Stimulated activated CD8-positive, alpha-beta memory T cell treated with anti-CD3 and anti-CD28 coated beads, Interleukin-15, amount 100 ng/mL, for 24 hours (primary cell): Measurements from ENCODE around the gene SLC4A5.

Experiments
- DNase-seq: peaks from one replicate; pipeline ENCODE4 v3.0.0-alpha.2; 2020; ENCODE audit warnings: low read depth

SLC4A5 gene

DNA sequence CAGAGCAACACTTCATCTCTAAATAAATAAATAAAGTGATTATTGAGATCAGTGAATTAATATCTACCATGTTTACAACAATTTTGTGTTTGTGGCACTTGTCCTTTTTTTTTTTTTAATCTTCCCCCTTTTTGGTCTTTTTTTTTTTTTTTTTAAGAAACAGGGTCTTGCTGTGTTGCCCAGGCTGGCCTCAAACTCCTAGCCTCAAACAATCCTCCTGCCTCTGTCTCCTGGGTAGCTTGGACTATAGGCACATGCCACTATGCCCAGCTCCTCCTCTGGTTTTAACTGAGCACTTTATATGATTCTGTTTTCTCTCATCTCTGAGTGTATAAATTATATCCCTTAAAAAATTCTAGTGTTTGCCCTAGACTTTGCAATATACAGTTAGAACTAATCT lies 30.3 kb downstream of the SLC4A5 start:
- DNase-seq: no peak

DNA sequence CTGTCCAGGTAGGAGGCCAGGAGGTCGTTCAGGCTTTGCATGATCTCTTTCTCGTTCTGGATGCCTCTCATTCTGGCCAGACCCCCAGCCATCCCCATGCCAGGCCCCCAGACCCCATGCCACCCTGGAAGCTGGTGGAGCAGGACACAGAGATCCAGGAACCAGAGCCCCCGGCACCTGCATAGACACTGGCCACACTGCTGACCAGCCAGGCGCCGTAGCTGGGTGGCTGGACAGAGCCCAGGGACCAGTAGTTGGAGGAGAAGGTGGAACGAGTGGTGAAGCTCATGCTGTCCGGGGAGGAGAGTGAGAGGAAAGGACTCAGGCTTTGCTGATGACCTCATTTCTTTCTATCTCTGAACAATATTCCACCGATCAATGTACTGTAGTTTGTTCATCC lies 35.5 kb downstream of the SLC4A5 start:
- no peak for DNase-seq

DNA sequence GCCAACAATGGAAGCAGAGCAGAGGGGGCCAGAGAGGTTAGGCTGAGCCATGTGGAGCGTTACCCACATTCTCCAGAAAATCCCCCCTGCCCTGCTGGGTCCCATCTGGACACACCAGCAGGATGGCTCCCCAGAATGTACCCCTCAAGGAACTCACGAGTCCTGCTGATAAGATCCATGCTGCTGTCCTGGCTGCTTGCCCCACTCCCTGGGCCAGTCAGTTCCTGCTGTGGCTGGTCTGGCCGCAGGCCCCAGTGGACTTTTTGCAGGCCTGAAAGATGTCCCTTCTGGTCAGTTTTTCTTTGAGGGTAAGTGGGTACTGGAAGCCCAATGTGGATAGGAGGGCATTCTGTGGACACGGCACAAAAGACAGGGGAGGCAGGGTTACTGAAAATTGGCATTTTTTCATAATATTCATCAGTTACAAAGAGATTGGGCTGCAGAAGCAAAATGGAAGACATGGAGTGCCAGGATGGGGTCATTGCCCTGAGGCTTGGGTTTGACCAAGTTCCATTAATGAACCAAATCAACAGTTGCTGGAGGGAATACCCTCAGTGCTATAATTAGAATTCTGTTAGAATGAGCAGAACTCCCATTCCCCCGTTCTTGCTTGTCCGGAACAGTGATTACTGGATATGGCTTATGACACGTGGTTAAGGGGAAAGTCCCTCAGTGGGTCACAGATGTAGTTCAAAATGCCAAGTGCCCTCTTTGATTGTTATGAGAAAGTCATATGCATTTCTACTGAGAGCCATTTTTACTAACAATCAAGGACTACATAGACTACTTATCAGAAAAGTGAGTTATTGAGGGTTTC lies 38.7 kb downstream of the SLC4A5 start:
- DNase-seq: no peak

DNA sequence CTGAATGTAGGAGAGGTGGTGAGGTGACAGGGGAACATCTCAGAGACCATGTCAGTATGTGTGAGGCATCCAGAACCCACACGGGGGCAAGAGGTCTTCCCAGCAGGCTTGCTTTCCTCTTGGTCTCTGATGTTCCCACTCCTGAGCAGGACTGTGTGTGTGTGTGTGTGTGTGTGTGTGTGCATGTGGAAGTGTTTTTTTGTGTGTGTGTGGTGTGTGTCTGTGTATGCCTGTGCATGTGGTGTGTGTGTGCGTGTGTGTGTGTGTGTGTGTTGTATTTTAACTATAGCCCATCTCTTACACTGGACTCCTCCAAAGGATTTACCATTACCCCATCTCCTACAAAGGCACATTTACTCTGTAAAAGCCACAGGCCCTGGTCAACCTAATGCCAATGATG lies 40.4 kb downstream of the SLC4A5 start:
- no peak for DNase-seq

DNA sequence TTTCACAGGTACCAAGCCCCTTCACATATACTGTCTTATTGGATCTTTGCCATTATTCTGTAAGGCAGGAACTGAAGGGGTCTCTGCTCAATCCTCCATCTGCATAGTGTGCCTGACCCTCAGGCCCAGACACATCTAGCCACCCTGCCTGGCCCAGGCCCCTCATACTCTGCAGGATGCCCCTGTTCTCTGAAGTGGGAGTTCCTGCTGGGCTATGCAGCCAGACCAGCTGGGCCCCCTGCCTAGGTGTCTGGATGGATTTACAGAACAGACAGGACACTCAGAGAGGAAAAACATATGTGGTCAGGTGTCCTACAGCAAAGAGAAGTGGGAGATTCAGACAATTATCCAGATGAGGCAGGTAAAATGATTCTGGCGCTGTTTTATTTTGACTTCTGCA lies 42.0 kb downstream of the SLC4A5 start:
- no peak for DNase-seq

DNA sequence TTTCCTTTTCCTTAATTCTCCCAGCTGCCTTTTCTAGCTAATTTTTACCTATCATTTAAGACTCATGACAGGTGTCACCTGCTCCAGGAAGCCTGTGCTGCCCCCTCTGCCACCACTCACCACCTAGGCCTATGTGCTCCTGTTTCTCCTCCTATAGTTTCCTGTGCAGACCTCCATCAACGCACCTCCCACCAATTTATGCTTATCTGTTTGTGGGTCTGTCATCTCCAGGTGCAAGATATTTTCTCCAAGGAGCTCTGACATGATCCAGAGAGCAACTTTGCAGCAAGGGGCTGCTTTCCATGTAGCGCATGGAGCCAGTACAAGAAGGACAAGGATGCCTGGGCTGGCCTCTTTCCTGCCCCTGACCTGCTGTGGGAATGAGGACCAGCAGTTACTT lies 42.7 kb downstream of the SLC4A5 start:
- DNase-seq: no peak

DNA sequence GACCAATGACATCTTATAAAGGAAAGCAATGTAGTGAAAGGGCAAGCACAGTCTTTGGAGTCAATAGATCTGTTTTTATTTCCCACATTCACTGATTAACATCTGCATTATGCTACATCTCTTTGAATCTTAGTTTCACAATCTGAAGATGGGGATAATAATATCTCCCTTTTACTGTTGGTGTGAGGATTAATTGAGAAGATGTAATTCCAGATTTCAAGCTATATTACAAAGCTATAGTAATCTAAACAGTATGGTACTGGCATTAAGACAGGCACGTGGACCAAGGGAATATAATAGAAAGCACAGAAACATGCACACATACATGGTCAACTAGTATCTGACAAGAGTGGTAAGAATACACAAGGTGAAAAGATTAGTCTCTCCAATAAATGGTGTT lies 45.3 kb downstream of the SLC4A5 start:
- no peak for DNase-seq

DNA sequence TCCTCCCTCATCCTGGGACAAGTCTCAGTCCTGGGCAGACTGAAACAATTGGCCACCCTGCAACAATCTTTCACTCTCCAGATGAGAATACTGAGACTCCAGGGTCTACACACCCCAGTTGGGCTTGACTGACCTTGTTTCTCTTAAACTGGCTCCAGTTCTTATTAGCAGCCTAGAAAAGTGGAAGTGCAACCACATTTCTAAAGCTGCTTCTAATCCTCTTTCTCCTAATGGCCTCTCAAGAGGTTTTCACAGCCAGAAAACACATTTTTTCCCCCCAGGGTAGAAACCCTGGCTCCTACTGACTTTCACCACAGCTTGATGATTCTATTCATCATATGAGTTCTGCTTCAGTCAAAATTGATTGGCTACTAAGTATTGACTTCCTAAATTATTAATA lies 45.8 kb downstream of the SLC4A5 start:
- DNase-seq: no peak

DNA sequence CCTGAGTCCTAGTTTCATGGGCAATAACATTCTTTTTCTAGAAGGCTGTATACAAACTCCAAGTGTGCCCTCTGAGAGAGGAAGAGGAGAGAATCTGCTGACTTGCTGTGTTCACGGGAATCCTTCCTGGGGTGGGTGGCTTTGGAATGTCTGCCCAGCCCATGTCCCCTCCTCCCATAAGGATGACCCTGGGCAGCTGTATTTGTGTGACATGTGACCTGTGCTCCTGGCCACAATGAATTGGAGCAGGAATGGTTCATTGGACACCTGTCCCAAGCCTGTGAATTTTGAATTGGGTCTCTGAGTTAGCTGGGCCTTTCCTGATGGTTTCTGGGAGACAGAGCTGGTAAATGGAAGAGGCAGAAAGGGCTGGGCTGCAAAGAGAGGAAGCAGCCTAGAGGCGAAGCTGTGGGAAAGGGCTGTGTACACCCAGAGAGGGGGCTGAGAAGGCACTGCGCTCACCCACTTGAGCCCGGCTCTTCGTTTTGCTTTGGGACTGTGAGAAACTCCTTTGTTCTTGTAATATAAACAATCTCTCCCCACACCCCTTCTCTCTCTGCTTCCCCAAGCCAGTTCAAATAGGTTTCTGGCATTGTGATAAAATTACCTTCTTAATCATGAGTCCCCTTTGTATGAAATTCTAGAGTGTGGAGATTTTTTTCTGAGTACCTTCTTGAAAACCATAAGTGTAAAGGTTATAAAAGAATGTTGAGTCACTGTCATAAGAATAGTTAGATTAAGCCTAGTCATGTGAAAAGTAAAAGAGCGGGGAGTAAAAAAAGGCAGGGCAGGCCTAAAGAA lies 49.8 kb downstream of the SLC4A5 start:
- DNase-seq: no peak

DNA sequence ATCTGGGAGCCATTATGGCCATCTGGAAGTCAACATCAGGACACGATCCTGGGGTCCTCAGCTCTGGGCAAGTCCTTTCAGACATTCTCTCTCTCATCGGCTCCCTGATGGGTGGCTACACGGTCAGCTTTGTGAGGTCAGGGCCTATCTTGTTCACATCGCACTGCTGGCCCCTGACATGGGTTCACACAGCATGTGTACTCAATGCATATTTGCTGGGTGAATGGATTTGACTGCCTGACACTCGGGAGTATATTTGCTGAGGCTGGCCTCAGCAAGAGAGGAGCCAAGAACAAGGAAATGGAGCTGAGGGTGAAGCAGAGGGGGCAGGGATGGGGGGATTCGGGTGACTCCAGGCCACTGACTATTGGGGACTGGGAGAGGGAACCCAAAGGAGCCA lies 50.5 kb downstream of the SLC4A5 start:
- no peak for DNase-seq

DNA sequence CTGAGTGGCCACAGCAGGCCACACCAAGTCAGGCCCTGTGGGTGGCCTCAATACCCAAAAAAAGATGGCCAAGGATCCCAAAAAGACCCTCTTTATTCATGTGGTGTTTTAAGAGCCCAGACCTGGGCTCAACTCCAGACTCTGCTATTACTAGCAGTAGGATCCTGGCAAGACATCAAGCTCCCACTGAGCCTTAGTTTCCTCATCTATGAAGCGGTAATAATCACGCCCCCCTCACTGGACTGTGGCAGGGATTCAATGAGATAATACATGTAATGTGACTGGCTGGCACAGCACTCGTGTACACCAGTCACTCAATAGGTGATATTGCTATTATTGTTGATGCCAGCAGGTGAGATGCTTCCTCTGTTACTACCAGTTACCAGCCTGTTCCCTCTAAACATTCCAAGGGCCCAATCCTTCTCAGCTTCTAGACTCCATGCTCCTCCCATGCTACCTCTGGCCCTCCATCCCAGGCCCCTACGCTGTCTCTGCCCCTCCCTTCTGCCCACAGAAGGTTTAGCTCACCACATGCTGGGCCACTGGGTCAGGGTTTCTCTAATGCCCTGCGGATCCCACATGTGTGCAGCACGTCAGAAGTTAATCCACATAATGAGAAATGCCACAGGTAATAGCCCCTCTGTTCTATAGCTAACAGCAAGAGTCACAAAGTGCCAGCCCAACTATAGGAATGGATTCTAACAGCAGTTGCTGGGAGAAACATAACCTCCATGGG lies 51.2 kb downstream of the SLC4A5 start:
- DNase-seq: no peak

DNA sequence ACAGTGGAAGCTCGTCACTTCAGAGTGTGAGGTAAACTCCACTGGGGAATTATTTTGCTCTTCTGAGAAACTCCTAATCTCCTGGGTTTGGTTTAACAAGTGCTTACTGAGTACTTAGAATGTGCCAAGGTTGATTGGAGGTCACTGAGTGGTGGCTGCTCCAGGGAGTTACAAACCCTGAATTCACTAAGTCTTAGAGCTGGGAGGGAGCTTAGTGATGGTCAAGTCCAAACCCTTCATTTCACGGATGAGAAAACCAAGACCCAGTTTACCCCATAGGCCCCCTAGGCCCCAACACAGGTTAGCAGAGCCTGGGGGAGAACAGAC lies 52.0 kb downstream of the SLC4A5 start:
- no peak for DNase-seq

DNA sequence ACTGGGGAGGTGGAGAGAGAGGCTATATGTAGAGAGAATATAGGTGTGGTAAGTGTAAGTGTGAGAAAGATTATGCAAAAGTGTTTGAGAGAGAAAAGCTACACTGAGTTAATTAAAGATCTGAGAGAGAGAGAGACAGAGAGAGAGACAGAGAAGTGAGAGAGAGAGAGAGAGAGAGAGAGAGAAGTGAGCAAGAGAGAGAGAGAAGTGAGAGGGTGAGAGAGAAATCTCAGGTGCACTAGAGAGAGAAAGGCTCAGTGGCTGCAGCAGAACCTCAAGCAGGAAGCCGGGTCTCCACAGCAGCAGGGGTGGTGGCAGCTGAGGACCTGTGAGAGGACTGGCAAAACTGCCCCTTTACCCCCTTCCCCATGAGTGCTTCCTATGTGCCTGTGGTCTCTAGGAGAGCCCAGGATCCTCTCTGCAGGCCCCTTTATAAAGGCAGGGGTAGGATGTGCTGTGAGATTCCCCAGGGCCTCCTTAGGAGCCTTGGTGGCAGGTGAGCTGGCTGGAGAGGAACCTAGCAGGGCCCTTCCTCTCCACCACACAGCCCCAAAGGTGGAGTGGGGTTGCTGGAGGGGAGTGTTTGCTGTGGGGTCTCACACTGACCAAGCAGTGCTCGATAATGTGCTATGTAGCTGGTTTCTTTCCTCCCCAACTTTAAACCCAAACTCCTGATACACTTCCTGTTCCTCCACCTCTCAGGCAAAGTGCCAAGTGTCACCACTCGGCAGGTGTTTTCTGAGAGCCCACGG lies 52.6 kb downstream of the SLC4A5 start:
- no peak for DNase-seq

DNA sequence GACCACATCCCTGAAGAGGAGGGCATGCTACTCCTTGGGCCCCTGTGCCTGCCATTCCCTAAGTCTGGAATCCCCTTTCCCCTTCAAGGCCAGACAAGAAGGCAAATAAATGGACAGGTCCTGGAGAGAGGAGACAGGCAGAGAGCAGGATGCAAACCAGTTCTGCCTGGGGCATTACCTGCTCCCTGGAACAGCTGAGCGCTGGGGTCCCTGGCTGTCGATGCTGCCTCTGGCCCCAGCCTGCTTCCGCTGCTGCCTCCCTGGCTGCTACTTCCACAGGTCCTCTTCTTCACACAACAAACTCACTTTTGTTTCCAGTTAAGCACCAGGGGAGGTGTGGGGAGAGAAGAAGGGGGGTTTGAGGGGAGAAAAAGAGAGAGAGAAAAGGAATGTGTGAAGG lies 53.1 kb downstream of the SLC4A5 start:
- no peak for DNase-seq

DNA sequence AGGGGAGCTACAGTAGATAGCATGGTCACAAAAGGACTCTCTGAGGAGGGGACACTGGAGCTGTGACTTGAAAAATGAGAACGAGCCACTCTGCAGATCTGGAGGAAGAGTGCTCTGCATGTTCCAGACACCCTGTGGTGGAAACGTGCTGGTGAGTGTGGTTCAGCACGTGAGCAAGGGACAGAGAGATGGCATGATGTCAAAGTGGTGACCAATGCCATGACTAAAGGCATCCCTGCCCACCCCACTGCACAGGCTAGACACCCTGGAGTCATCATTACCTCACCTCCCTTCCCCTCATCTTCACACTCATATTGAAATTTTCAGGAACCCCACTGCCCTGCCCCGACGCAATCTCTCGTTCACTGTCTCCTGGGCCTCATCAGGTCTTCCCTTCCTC lies 56.5 kb downstream of the SLC4A5 start:
- DNase-seq: no peak

DNA sequence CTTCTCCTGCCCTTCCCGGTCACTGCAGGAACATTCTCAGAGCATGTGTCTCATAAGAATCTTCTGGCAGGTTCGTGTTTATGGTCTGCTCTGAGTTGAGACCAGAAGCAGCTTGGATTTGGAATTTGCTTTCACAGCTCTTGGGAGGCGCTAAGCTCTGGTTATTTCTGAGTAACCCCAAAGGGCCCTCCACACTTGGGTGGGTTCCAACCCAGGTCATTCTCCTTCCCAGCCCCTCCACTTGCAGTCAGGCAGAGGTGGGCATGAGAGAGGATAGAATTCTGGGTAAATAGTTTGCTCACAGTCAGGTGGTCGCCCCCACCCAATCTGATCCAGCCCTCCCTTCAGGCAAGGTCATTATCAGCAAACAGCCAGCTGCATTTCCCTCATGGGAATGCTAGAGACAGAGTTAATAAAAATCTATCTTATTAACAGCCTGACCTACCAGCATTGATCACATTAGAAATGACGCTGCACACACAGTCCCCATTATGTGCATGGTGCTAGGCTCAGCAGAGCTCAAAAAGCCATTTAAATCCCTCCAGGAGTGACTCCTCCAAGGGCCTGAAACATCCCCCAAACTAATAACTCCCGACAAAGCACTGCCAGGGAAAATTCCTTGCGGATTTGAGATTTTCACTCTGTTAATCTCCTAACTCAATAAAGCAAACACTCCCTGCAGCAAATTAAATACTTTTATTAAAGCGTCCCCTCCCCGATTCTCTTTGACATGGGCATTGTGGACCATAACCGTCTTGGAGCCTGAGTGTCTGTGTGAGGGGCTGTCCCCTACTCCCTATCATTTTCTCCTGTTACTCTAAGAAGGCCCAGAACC lies 61.9 kb downstream of the SLC4A5 start:
- DNase-seq: no peak

DNA sequence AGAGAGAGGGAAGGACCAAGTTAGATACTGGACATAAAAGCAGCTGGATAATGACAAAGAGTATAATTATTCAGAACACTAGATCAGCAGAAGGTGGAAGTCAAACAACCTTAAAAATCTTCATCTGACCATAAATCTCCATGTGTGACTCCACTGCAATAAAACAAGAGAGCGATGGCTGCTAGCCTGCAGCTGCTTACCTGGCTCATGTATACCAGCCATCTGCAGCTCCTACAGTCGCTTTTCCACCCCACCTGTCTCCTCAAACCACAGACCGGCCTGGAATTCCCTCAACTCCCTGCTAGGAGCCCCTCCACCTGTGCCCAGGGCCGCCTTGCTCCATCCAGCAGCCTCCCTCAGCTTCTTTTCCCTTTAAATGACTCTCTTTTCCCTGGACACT lies 64.5 kb downstream of the SLC4A5 start:
- no peak for DNase-seq

DNA sequence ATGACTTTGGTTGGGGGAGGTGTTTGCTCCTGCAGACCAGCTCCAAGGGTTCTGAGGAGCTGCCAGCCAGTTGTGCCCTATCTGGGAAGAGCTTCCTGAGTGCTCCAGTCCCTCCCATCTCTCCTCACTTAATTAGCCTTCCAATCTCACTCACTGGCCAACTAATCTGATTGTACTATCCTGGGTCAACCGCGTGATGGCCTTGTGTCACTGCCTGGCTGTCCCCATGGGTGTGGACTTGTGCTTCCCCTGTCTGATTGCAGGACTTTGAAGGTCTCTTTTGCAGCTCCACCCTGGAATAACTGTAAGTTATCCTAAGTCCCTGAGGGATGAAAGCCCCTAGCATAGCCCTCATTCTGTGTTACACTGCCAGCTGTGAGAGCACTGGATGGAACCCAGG lies 65.0 kb downstream of the SLC4A5 start:
- DNase-seq: no peak

DNA sequence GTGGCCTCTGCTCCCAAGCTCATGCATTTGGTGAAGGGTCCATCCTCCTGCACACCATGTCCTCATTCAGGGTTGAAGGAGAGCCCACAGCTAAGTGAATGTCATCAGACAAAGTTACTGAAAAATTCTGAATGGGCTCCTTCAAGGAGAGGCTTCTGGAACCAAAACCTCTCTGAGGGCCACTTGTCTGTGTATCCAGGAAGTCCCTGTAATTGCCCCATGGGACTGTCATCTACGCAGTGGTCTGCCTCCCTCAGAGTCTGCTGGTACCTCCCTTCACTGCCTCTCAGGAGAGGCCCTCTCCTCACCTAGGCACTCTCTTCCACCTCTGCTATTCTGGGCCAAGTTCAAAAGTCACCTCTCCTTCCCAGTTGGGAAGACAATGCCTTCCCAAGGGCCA lies 68.0 kb downstream of the SLC4A5 start:
- no peak for DNase-seq

DNA sequence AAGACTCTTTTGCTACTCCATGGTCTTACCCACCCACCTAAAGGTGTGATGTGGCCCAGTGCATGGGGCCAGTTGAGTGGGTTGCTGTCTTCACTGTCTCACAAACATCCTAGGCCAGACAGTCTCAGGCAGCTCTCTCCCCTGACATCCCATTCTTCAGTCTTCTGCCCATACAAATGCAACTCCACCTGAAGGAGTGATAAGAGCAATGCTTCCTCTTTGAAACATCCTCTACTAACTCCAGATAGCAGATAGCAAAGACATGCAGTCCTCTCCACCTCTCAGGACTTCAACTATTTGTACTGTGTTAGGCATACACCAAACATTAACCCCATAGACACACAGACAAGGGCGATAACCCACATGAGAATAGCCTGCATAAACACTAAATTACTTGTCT lies 73.5 kb downstream of the SLC4A5 start:
- DNase-seq: no peak

DNA sequence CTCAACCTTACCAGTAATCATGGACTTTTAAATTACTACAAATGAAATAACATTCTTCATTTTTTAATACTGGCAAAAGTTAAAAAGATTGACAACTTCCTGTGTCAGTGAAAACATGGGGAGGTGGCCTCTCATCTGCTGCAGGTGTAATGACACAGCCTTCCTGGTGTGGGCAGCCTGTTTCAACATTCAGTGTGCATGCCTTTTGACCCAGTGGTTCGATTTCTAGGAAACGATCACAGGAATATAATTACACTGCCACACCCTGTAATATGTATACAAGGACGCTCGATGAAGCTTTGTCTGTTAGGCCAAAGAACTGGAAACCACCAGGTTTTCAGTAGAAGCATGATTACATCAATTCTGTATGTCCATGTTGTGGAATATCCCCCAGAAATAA lies 76.1 kb downstream of the SLC4A5 start:
- DNase-seq: no peak
